HCT116 (cell line): ENCODE data around the gene LLGL2. TPM values are rescaled to one million over a fixed set of nuclear protein-coding genes. Genes with fewer than 3 reads are reported as not detected.

Experiments
- ATAC-seq: fragments of 200-7000 bp; cut with Tn5 transposase; 2 replicates; pipeline ENCODE4 v1.9.1; 2020; ENCODE audit warnings: mild to moderate bottlenecking, moderate library complexity
- BruUV-seq: library from RNA; stranded (reverse); fragments of 400-500 nt; replicated peaks from 2 replicates; lab custom pipeline; 2021; lab: Mats Ljungman, UMichigan
- CTCF ChIA-PET: fragments of 300-600 bp; sonication (Branson Sonifier 250); formaldehyde crosslinking; loops from one replicate; lab custom pipeline; 2021; ENCODE audit warnings: antibody characterized with exemption; lab: Charles Lee
- POLR2A ChIA-PET: fragments of 300-600, 350-600 bp; sonication (Branson Sonifier 250); formaldehyde crosslinking; loops from one replicate; lab custom pipeline; 2021; ENCODE audit warnings: antibody characterized with exemption; lab: Charles Lee
- RAD21 ChIA-PET, 2 experiments: fragments of 300-600 bp; sonication (Branson Sonifier 250); formaldehyde crosslinking; loops; one replicate each; lab custom pipeline; 2023; ENCODE audit warnings: low total read pairs in 2 of 2; ENCODE audit not compliant: uncharacterized antibody in 2 of 2, unreplicated experiment in 2 of 2, low non-redundant PET in 1 of 2; lab: Charles Lee
- DNase-seq: peaks from one replicate; pipeline ENCODE4 v3.0.0-alpha.2; 2010; ENCODE audit warnings: low read depth, low spot score
- H2AFZ ChIP-seq: fragments of 200-600 bp; shearing (Covaris generic), sonication (generic); 2 replicates; pipeline ENCODE4 v1.6.1; 2017; ENCODE audit warnings: low read depth, mixed run types, mixed read lengths, antibody characterized with exemption, low read length; ENCODE audit not compliant: poor library complexity, severe bottlenecking
- H3K27ac ChIP-seq: 2 replicates; pipeline ENCODE4 v1.5.1; 2012; ENCODE audit warnings: low read depth, low read length
- H3K27me3 ChIP-seq: fragments of 200-600 bp; sonication (generic); 2 replicates; pipeline ENCODE4 v1.6.1; 2016; ENCODE audit warnings: mixed run types, low read length, mixed read lengths; ENCODE audit not compliant: insufficient read depth
- H3K36me3 ChIP-seq, 2 experiments: fragments of 200-500 bp in 1 of 2; fragments of 200-600 bp in 1 of 2; sonication (Bioruptor generic) in 1 of 2; sonication (generic) in 1 of 2; 2 replicates each; pipeline versions ENCODE4 v1.5.1 to v1.6.1; 2014 to 2016; ENCODE audit warnings: low read length in 2 of 2, inconsistent platforms in 1 of 2, mixed read lengths in 1 of 2, mixed run types in 1 of 2; ENCODE audit not compliant: insufficient read depth in 2 of 2, control insufficient read depth in 1 of 2
- H3K4me1 ChIP-seq, 2 experiments: fragments of 200-600 bp in 1 of 2; sonication (generic) in 1 of 2; 2 replicates each; pipeline versions ENCODE4 v1.5.1 to v1.6.1; 2012 to 2017; ENCODE audit warnings: low read length in 2 of 2, inconsistent platforms in 1 of 2, mild to moderate bottlenecking in 1 of 2, mixed read lengths in 1 of 2, mixed run types in 1 of 2, moderate library complexity in 1 of 2; ENCODE audit not compliant: insufficient read depth in 2 of 2, control insufficient read depth in 1 of 2
- H3K4me2 ChIP-seq: fragments of 200-600 bp; sonication (generic); 2 replicates; pipeline ENCODE4 v1.6.1; 2017; ENCODE audit warnings: mixed run types, low read length, mixed read lengths
- H3K4me3 ChIP-seq, 2 experiments: fragments of 200-600 bp in 1 of 2; sonication (generic) in 1 of 2; replicated peaks in 1 of 2; 2 replicates each; pipeline ENCODE4 v1.5.1; 2011 to 2016; ENCODE audit warnings: low read length in 2 of 2, control low read depth in 1 of 2, low read depth in 1 of 2, mild to moderate bottlenecking in 1 of 2, mixed read lengths in 1 of 2, mixed run types in 1 of 2
- H3K79me2 ChIP-seq: fragments of 200-600 bp; sonication (generic); 2 replicates; pipeline ENCODE4 v1.6.1; 2017; ENCODE audit warnings: mild to moderate bottlenecking, mixed run types, low read length, moderate library complexity, mixed read lengths; ENCODE audit not compliant: insufficient read depth
- H3K9ac ChIP-seq: fragments of 200-600 bp; sonication (generic); 2 replicates; pipeline ENCODE4 v1.6.1; 2016; ENCODE audit warnings: low read length, mixed read lengths
- H3K9me2 ChIP-seq: fragments of 200-600 bp; sonication (generic), shearing (Covaris generic); 2 replicates; pipeline ENCODE4 v1.6.1; 2017; ENCODE audit warnings: mixed run types, mild to moderate bottlenecking, moderate library complexity; ENCODE audit not compliant: insufficient read depth
- H3K9me3 ChIP-seq, 2 experiments: fragments of 200-500 bp in 1 of 2; fragments of 200-600 bp in 1 of 2; sonication (Bioruptor generic) in 1 of 2; sonication (generic) in 1 of 2; 2 replicates each; pipeline ENCODE4 v1.6.1; 2014 to 2017; ENCODE audit warnings: low read length in 2 of 2, mixed read lengths in 2 of 2, inconsistent platforms in 1 of 2, low read depth in 1 of 2, mild to moderate bottlenecking in 1 of 2, mixed run types in 1 of 2, moderate library complexity in 1 of 2; ENCODE audit not compliant: control insufficient read depth in 1 of 2, insufficient read depth in 1 of 2
- H4K20me1 ChIP-seq: fragments of 200-600 bp; sonication (generic), shearing (Covaris generic); 2 replicates; pipeline ENCODE4 v1.6.1; 2017; ENCODE audit warnings: mixed run types, mild to moderate bottlenecking, moderate library complexity; ENCODE audit not compliant: insufficient read depth
- CEBPB ChIP-seq: IDR thresholded peaks from 2 replicates; pipeline ENCODE4 v1.6.1; 2012; ENCODE audit warnings: low read depth
- EGR1 ChIP-seq: IDR thresholded peaks from 2 replicates; pipeline ENCODE4 v1.6.1; 2012; ENCODE audit warnings: low read depth
- EZH2phosphoT487 ChIP-seq: fragments of 200-600 bp; IDR thresholded peaks from 2 replicates; pipeline ENCODE4 v1.6.1; 2018; ENCODE audit warnings: antibody characterized with exemption, borderline replicate concordance
- JUND ChIP-seq: IDR thresholded peaks from 2 replicates; pipeline ENCODE4 v1.6.1; 2012
- MAX ChIP-seq: IDR thresholded peaks from 2 replicates; pipeline ENCODE4 v1.6.1; 2012
- POLR2A ChIP-seq: IDR thresholded peaks from 2 replicates; pipeline ENCODE4 v1.7.0; 2011; ENCODE audit warnings: borderline replicate concordance; ENCODE audit not compliant: insufficient read depth, insufficient read length; ENCODE audit errors: extremely low read depth
- POLR2AphosphoS5 ChIP-seq: IDR thresholded peaks from 2 replicates; pipeline ENCODE4 v1.6.1; 2011; ENCODE audit warnings: mild to moderate bottlenecking, low read depth, low read length, moderate library complexity
- SP1 ChIP-seq: IDR thresholded peaks from 2 replicates; pipeline ENCODE4 v1.6.1; 2012; ENCODE audit warnings: low read depth
- SRF ChIP-seq: IDR thresholded peaks from 2 replicates; pipeline ENCODE4 v1.6.1; 2012; ENCODE audit warnings: low read depth
- TCF7L2 ChIP-seq: IDR thresholded peaks from 2 replicates; pipeline ENCODE4 v1.7.0; 2011; ENCODE audit warnings: borderline replicate concordance, inconsistent platforms; ENCODE audit not compliant: insufficient read depth, insufficient read length; ENCODE audit errors: extremely low read depth
- YY1 ChIP-seq: IDR thresholded peaks from 2 replicates; pipeline ENCODE4 v1.6.1; 2011; ENCODE audit warnings: low read length, low read depth, moderate library complexity, mild to moderate bottlenecking; ENCODE audit not compliant: insufficient replicate concordance; ENCODE audit errors: extremely low read depth
- ZFX ChIP-seq: fragments of 450-650 bp; IDR thresholded peaks from 2 replicates; pipeline ENCODE4 v1.6.1; 2017
- intact Hi-C: fragments of 100-400 bp; cut with micrococcal nuclease; formaldehyde crosslinking; loops from 2 replicates; pipeline ENCODE4 v1.10.0; 2022
- total RNA-seq: library from RNA; stranded (reverse); gene quantifications from one replicate; pipeline ENCODE4 v1.2.1, GENCODE V29; 2021; ENCODE audit not compliant: unreplicated experiment
- TF ChIP-seq, protein P1 (sequence below), 3 experiments: fragments of 200-600 bp in 1 of 3; sonication (generic) in 1 of 3; IDR thresholded peaks in 2 of 3; conservative IDR thresholded peaks in 1 of 3; 2 replicates each; pipeline ENCODE4 v1.5.1; 2012 to 2017; ENCODE audit warnings: low read depth in 2 of 3, low read length in 2 of 3, antibody characterized with exemption in 1 of 3, borderline replicate concordance in 1 of 3, control low read depth in 1 of 3, mild to moderate bottlenecking in 1 of 3, mixed read lengths in 1 of 3, mixed run types in 1 of 3, moderate library complexity in 1 of 3; ENCODE audit not compliant: insufficient read depth in 1 of 3

The LLGL2 gene
- total RNA-seq, 1 experiment from 2014 or later: 209 TPM

GRCh38 chr17:75566834-75567233 is 41.3 kb downstream of the LLGL2 start:
- no peaks in the 10 kb centered on the region for H3K27me3 ChIP-seq
- RAD21 ChIA-PET: no interaction called here
- H3K4me1 ChIP-seq: peaks cover 8 to 9% of the 10 kb centered on the region in 2 experiments; a peak in 3 of 4 replicates
- DNase-seq (no peak), ATAC-seq (no peak)
- H3K27ac ChIP-seq: no peak overlapping the region
- no peaks in the 10 kb centered on the region for H3K9me3 ChIP-seq
- H3K9ac ChIP-seq: no peak overlapping the region
- H3K79me2 ChIP-seq: no peaks in the 10 kb centered on the region
- no peak overlapping the region for H3K4me3 ChIP-seq
- POLR2A ChIA-PET: no interaction called here
- intact Hi-C loops: no loop called here
- BruUV-seq: no TSS peak
- TF ChIP-seq, protein P1, sequence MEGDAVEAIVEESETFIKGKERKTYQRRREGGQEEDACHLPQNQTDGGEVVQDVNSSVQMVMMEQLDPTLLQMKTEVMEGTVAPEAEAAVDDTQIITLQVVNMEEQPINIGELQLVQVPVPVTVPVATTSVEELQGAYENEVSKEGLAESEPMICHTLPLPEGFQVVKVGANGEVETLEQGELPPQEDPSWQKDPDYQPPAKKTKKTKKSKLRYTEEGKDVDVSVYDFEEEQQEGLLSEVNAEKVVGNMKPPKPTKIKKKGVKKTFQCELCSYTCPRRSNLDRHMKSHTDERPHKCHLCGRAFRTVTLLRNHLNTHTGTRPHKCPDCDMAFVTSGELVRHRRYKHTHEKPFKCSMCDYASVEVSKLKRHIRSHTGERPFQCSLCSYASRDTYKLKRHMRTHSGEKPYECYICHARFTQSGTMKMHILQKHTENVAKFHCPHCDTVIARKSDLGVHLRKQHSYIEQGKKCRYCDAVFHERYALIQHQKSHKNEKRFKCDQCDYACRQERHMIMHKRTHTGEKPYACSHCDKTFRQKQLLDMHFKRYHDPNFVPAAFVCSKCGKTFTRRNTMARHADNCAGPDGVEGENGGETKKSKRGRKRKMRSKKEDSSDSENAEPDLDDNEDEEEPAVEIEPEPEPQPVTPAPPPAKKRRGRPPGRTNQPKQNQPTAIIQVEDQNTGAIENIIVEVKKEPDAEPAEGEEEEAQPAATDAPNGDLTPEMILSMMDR (IDR thresholded peaks at IDR 0.05 in 2 of 3, conservative IDR thresholded peaks at IDR 0.05 in 1 of 3; ENCODE audit: borderline replicate concordance in 1 of 3, insufficient read depth in 1 of 3, low read depth in 2 of 3, low read length in 2 of 3): no peak
- TF ChIP-seq TCF7L2 (no peak), SP1 (no peak), YY1 (no peak), EZH2phosphoT487 (no peak), EGR1 (no peak), POLR2A (no peak), ZFX (no peak), POLR2AphosphoS5 (no peak), JUND (no peak), SRF (no peak), MAX (no peak), CEBPB (no peak)
- H4K20me1 ChIP-seq: no peaks in the 10 kb centered on the region
- no peak overlapping the region for H2AFZ ChIP-seq
- H3K4me2 ChIP-seq: no peak overlapping the region
- CTCF ChIA-PET: no interaction called here
- H3K36me3 ChIP-seq: peaks cover 20 to 30% of the 10 kb centered on the region in 2 experiments
- H3K9me2 ChIP-seq: no peaks in the 10 kb centered on the region
